Measurements from ENCODE around the gene KIRREL3. TPM values are rescaled to one million over a fixed set of nuclear protein-coding genes. Genes with fewer than 3 reads are reported as not detected.

KIRREL3 gene
- total and polyA plus RNA-seq, 2 of the 4 experiments (the other 2 are of a cell fraction), result 10.9 to 15.9 TPM

DNA sequence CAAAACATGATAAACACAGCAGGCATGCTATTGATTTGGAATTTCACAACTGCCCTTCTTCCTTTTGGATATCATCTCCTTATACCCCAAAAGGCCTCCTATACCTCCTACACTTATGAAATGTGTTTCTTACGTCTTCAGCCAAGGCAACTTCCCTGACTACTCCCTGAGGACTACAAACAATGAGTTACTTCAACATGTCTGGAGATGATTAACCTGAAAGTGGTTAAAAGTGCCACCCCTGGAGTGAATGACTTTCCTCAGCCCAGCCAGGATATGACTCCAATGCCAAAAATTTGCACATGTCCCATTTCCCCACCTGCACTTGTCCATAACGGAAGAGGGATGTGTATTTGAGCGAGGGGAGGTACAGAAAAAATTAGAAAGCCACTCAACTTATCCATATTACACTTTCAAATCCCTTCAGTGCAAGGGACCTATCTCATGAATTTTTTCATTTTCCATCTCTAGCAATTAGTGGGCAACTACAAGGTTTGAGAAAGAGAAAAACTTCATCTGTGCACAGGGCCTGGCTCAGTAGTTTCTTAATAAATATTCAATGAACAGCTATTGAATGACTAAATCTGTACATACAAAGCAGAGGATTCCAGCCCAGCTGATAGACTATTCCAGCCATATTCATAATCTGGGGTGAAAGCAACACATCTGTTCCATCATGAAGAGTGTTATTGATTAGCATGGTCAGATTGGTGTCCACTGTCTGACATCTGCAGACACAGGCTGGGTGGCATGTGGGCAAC is 36.8 kb downstream of the KIRREL3 start:
- no peak overlapping the region for H2AFZ ChIP-seq (replicated peaks; ENCODE audit: low read length, poor library complexity)
- no peak overlapping the region for H3K9ac ChIP-seq (ENCODE audit: low read depth, low read length)
- H2BK5ac ChIP-seq (ENCODE audit: low read depth, low read length, poor library complexity, severe bottlenecking), result no peak overlapping the region
- H2BK20ac ChIP-seq (ENCODE audit: low read depth, low read length), result no peak overlapping the region
- ATAC-seq (ENCODE audit: low read depth) (no peak), DNase-seq (peak; percentile 43)
- H3K9me3 ChIP-seq (ENCODE audit: control insufficient read depth, insufficient read depth, low read length), result no peaks in the 10 kb centered on the region; the same call in 1 of the 2 replicates
- no peaks in the 10 kb centered on the region for H3K4me1 ChIP-seq (ENCODE audit: control insufficient read depth, insufficient read depth, low read length)
- no peak overlapping the region for H3K56ac ChIP-seq (ENCODE audit: extremely low read depth, insufficient read depth, low read length)
- no CpG with 5 or more reads among the region's 3 CpGs for WGBS, 2 experiments (ENCODE audit: extremely low coverage in 2 of 2, insufficient read length in 1 of 2)
- POLR2A ChIA-PET (ENCODE audit: unreplicated experiment), result no interaction called here
- H2AK5ac ChIP-seq (ENCODE audit: low read depth, low read length), result no peak overlapping the region
- CTCF ChIA-PET, result no interaction called here
- no peak overlapping the region for H2BK120ac ChIP-seq (ENCODE audit: low read depth, low read length)
- no peak overlapping the region for H2AK9ac ChIP-seq (replicated peaks; ENCODE audit: low read depth, low read length, poor library complexity)
- H3K18ac ChIP-seq (ENCODE audit: low read depth, low read length), result no peak overlapping the region
- H2BK15ac ChIP-seq (ENCODE audit: low read depth, low read length), result no peak overlapping the region
- TF ChIP-seq MAZ (IDR thresholded peaks at IDR 0.05; ENCODE audit: borderline replicate concordance, low read depth, low read length), result no peak
- no peak for TF ChIP-seq CHD1 (IDR thresholded peaks at IDR 0.05; ENCODE audit: low read depth, low read length)
- TF ChIP-seq MAFK (IDR thresholded peaks at IDR 0.05; ENCODE audit: low read depth, low read length), result no peak
- TF ChIP-seq POLR2A (IDR thresholded peaks at IDR 0.05; ENCODE audit: low read depth, low read length), result no peak
- TF ChIP-seq, protein P1, sequence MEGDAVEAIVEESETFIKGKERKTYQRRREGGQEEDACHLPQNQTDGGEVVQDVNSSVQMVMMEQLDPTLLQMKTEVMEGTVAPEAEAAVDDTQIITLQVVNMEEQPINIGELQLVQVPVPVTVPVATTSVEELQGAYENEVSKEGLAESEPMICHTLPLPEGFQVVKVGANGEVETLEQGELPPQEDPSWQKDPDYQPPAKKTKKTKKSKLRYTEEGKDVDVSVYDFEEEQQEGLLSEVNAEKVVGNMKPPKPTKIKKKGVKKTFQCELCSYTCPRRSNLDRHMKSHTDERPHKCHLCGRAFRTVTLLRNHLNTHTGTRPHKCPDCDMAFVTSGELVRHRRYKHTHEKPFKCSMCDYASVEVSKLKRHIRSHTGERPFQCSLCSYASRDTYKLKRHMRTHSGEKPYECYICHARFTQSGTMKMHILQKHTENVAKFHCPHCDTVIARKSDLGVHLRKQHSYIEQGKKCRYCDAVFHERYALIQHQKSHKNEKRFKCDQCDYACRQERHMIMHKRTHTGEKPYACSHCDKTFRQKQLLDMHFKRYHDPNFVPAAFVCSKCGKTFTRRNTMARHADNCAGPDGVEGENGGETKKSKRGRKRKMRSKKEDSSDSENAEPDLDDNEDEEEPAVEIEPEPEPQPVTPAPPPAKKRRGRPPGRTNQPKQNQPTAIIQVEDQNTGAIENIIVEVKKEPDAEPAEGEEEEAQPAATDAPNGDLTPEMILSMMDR (conservative IDR thresholded peaks at IDR 0.05; ENCODE audit: low read depth, low read length), result no peak
- TF ChIP-seq RCOR1 (IDR thresholded peaks at IDR 0.05; ENCODE audit: insufficient replicate concordance, low read length), result no peak
- TF ChIP-seq, protein P2, sequence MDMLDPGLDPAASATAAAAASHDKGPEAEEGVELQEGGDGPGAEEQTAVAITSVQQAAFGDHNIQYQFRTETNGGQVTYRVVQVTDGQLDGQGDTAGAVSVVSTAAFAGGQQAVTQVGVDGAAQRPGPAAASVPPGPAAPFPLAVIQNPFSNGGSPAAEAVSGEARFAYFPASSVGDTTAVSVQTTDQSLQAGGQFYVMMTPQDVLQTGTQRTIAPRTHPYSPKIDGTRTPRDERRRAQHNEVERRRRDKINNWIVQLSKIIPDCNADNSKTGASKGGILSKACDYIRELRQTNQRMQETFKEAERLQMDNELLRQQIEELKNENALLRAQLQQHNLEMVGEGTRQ (IDR thresholded peaks at IDR 0.05; ENCODE audit: low read depth, low read length), result no peak
- H3K4me3 ChIP-seq (ENCODE audit: insufficient read depth, low read depth, low read length), result no peak overlapping the region
- no TSS peak for BruUV-seq (replicated peaks)
- in situ Hi-C loops (cut with MboI; ENCODE audit: low sequenced_read_pairs) (no loop called here), dilution Hi-C loops (cut with HindIII; ENCODE audit: low sequenced_read_pairs, unreplicated experiment) (no loop called here), intact Hi-C loops (cut with micrococcal nuclease) (no loop called here)
- H4K91ac ChIP-seq (ENCODE audit: insufficient read depth, low read depth, low read length), result no peak overlapping the region
- H4K8ac ChIP-seq (ENCODE audit: low read depth in 2 of 2, low read length in 2 of 2), result no peak overlapping the region
- no peaks in the 10 kb centered on the region; the same call in 1 of the 2 replicates for H3K9me1 ChIP-seq (ENCODE audit: insufficient read depth, low read length)
- no peaks in the 10 kb centered on the region for H3K36me3 ChIP-seq (ENCODE audit: control insufficient read depth, insufficient read depth, low read length)
- no peak overlapping the region for H3K14ac ChIP-seq (replicated peaks; ENCODE audit: low read depth, low read length)
- H3K23ac ChIP-seq (ENCODE audit: low read depth, low read length), result no peak overlapping the region
- H3K27me3 ChIP-seq (ENCODE audit: control insufficient read depth, insufficient read depth, low read length), result no peaks in the 10 kb centered on the region
- no peak overlapping the region for H3K4me2 ChIP-seq (ENCODE audit: low read depth, low read length)
- no peak overlapping the region for H4K5ac ChIP-seq (ENCODE audit: low read depth, low read length)
- H3K27ac ChIP-seq (ENCODE audit: insufficient read depth, low read length), result no peak overlapping the region
- H3K4ac ChIP-seq (ENCODE audit: low read depth, low read length), result no peak overlapping the region
- H3K79me1 ChIP-seq (ENCODE audit: low read depth in 1 of 2, low read length in 2 of 2), result peaks cover 36 to 44% of the 10 kb centered on the region in 2 experiments
- H4K20me1 ChIP-seq (ENCODE audit: insufficient read depth, low read length), result no peaks in the 10 kb centered on the region

Measured in IMR-90 (cell line).